AG09319 (cell line): ENCODE data around the gene ZC3H7A.

Experiments used
- DNase-seq: peaks from one replicate; pipeline ENCODE4 v3.0.0-alpha.2; 2010; ENCODE audit warnings: low read depth; ENCODE audit errors: extremely low read depth
- TF ChIP-seq, protein P1 (sequence below): IDR thresholded peaks from 2 replicates; pipeline ENCODE4 v1.5.1; 2011; ENCODE audit warnings: low read depth, mild to moderate bottlenecking, inconsistent platforms, low read length, moderate library complexity

Gene ZC3H7A

DNA sequence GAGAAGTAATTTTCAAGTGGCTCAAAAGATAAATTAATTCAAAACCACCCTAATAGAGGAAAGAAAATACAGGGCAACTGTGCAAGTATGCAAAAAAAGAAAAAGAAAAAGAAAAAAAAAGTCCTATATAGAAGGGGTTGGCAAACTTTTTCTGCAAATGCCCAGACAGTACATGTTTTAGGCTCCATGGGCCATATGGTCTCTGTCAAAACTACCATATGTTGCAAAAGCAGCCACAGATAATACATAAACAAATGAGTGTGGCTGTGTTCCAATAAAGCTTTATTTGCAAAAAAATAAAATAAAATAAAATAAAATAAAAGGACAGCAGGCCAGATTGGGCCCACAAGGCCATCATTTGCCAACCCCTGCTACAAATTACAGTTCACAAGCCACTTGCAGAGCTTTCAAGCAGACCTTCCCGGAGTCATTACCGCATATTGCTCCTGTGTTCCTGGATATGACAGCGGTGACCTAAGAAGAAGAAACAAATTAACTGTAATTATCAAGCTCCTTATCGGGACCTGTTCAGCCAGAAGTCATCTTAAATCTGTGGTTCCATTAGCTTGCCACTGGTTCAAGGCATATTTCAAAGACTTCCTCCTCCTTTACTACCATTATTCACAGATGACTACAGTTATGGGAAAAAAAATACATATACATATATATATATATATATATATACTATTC is 15.9 kb downstream of the ZC3H7A start:
- TF ChIP-seq, protein P1, sequence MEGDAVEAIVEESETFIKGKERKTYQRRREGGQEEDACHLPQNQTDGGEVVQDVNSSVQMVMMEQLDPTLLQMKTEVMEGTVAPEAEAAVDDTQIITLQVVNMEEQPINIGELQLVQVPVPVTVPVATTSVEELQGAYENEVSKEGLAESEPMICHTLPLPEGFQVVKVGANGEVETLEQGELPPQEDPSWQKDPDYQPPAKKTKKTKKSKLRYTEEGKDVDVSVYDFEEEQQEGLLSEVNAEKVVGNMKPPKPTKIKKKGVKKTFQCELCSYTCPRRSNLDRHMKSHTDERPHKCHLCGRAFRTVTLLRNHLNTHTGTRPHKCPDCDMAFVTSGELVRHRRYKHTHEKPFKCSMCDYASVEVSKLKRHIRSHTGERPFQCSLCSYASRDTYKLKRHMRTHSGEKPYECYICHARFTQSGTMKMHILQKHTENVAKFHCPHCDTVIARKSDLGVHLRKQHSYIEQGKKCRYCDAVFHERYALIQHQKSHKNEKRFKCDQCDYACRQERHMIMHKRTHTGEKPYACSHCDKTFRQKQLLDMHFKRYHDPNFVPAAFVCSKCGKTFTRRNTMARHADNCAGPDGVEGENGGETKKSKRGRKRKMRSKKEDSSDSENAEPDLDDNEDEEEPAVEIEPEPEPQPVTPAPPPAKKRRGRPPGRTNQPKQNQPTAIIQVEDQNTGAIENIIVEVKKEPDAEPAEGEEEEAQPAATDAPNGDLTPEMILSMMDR: no peak
- no peak for DNase-seq

DNA sequence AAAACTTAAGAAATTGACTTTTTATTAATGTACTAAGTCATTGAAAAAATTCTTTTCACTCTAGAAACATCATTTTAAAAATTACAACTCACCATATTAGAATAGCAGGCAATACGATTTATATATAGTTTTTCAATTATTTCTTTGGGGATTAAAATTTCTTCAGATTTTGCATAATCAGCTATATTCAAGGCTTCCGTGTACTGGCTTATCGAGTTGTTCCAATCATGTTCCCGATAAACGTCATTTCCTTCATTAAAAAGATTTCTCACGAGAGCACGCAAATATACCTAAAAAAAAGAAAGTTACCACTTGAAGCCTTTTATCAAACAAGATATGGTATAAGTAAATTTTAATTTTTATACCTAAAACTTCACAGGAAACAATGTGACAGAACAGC is 18.0 kb downstream of the ZC3H7A start:
- DNase-seq: no peak

DNA sequence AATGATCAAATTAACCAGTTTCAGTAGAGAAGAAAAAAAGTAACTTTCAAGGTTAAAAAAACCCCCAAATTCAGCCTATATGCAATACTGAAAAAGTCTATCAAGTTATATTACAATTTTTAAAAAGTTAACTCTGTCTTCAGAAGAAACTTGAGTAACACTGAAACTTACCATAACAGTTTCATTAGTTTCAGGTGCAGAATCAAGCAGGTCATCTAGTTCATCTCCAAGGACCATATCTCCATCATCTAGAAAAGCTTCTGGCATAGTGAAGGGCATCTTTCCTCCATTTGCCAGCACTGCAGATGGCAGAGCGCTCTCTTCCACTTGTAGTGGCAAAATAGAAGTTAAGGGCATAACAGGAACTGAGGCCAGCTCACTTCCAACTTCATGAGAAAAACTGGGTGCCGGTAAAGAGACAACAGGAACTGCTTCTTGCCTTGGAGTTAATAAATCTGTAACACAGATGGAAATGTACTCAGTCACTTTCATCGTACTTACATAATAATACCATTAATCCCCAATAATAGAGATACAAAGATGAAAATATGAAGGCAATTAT is 22.9 kb downstream of the ZC3H7A start:
- TF ChIP-seq, protein P1: no peak
- DNase-seq: no peak

More for the DNA sequence above, 18.0 kb downstream of the ZC3H7A start:
- TF ChIP-seq, protein P1: no peak

DNA sequence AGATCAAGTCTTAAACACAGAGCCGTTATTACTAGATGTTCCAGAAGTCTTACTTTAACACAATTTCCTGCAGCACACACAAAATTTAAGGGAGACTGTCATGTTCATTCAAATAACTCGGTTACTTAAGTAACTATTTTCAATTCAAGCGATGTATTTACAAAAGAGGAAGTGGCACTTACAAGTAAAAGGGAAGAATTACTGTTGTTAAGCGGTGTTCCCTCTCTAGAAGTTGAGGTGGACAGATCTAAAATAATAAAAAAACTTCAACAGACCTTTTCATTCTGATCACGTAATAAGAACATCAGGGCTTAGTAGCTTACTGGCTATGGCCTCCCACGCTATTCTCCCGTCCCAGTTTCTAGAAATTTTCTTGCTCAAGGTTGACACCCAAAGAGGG is 28.2 kb downstream of the ZC3H7A start:
- TF ChIP-seq, protein P1: no peak
- no peak for DNase-seq

DNA sequence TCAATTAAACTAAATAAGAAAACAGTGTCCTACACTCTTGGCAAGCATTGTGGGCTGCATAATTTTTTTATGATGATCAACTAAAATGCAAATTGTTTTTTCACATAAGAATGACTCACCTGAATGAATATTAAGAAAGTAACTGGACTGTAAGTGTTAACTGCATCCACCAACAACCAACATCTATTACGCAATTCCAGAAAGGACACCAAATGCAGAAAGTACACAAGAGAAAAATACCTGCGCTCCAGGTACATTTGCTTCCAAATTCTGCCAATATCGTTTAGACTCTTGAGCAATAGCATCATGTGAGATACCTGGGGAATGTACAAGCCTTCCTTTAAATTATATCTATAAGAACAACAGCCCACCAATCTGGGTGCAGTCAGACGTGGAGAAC is 34.6 kb downstream of the ZC3H7A start:
- DNase-seq: no peak
- TF ChIP-seq, protein P1: no peak

DNA sequence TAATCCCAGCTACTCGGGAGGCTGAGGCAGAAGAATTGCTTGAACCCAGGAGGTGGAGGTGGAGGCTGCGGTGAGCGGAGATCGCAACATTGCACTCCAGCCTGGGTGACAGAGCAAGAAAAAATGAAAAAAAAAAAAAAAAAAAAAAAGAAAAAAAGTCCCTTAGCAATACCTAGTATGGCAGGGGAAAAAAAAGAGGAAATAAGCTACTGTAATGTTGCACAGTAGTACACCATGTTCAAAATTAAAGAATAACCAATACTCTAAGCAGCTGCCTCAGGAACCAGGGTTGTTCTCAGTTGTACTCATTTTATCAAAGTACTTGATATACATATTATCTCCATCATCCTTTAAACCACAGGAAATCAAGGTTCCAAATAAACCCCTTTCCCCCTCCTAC is 37.1 kb downstream of the ZC3H7A start:
- no peak for DNase-seq
- TF ChIP-seq, protein P1: no peak

DNA sequence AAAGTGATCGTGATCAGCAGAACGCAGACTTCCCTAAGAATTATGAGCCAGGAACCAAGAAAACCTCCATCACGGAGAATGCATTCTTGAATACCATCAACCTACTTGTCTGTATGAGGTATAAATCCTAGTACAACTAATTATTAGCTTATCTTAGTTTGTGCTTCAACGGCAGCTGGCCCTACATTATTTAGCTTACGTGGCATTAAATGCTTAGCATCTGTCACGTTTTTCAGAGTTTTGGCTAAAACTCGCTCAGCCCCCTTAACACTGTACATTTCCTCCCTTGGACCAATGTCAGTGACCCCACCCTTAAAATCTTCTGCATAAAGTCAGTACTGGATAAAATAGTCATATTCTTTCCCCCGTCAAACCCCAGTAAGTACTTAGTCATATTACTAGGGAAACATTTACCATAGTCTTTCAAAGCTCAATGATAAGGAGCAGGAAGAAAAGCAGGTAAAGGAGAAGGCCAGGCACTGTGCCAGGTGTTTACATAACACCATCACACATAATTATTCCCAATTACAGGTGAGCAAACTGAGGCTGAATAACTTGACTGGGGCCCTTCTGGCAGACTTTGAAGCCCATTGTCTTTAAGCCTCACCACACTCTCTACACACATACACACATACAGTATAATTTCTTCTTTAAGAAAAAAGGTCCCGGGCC is 37.8 kb downstream of the ZC3H7A start:
- TF ChIP-seq, protein P1: no peak
- no peak for DNase-seq
